ENCODE results near the gene LY6G5B.

DNA sequence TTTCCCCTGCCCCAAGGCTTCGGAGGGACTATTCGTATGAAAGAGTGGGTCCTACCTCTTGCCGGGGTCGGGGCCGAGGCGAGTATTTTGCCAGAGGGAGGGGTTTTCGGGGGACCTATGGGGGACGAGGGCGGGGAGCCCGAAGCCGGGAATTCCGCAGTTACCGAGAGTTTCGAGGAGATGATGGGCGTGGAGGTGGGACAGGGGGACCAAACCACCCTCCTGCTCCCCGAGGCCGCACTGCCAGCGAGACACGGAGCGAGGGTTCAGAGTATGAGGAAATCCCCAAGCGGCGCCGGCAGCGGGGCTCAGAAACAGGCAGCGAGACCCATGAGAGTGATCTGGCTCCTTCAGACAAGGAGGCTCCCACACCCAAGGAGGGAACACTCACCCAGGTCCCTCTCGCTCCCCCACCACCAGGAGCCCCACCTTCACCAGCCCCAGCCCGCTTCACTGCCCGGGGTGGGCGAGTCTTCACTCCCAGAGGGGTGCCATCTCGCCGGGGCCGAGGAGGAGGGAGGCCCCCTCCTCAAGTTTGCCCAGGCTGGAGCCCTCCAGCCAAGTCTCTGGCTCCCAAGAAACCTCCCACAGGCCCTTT is 38.0 kb upstream of the LY6G5B start:
- TF ChIP-seq, protein P1, sequence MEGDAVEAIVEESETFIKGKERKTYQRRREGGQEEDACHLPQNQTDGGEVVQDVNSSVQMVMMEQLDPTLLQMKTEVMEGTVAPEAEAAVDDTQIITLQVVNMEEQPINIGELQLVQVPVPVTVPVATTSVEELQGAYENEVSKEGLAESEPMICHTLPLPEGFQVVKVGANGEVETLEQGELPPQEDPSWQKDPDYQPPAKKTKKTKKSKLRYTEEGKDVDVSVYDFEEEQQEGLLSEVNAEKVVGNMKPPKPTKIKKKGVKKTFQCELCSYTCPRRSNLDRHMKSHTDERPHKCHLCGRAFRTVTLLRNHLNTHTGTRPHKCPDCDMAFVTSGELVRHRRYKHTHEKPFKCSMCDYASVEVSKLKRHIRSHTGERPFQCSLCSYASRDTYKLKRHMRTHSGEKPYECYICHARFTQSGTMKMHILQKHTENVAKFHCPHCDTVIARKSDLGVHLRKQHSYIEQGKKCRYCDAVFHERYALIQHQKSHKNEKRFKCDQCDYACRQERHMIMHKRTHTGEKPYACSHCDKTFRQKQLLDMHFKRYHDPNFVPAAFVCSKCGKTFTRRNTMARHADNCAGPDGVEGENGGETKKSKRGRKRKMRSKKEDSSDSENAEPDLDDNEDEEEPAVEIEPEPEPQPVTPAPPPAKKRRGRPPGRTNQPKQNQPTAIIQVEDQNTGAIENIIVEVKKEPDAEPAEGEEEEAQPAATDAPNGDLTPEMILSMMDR (IDR thresholded peaks at IDR 0.05) = no peak
- TF ChIP-seq EZH2 (IDR thresholded peaks at IDR 0.05; ENCODE audit: borderline replicate concordance, insufficient read depth, low read depth, low read length, poor library complexity, severe bottlenecking) = no peak
